IPS-18c (cell line): ENCODE results near the gene PITRM1.

ENCODE experiments used
- H3K4me3 ChIP-seq: 2 replicates; pipeline ENCODE4 v1.7.0; 2013; ENCODE audit warnings: low read depth, mild to moderate bottlenecking, low read length, moderate library complexity; ENCODE audit not compliant: insufficient read depth
- H3K9me3 ChIP-seq: one replicate; pipeline ENCODE4 v1.6.1; 2013; ENCODE audit warnings: mild to moderate bottlenecking, low read length, moderate library complexity; ENCODE audit not compliant: control insufficient read depth, insufficient read depth

The PITRM1 gene

DNA sequence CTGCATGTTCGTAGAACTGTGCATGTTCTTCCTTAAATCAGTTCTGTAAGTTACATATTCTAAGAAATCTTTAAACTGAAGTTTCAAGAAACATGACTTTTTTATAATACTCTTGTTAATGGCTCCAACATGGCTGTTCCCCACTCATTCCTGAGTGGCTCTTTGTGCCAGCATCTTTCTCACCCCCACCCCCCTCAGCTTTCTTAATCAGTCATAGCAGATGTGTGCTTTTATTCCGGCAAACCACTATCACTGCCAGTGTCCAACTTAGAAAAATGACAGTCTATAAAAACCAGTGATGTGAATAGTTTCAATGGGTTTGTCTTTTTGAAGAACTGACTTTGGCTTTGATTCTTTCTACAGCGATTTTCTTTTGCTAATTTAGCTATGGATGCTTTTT lies 37.6 kb downstream of the PITRM1 start:
- H3K9me3 ChIP-seq, result no peaks in the 10 kb centered on the region
- no peak overlapping the region for H3K4me3 ChIP-seq

GRCh38 chr10:3133948-3134347 lies 38.6 kb downstream of the PITRM1 start:
- H3K4me3 ChIP-seq, result no peak overlapping the region
- H3K9me3 ChIP-seq, result no peaks in the 10 kb centered on the region

DNA sequence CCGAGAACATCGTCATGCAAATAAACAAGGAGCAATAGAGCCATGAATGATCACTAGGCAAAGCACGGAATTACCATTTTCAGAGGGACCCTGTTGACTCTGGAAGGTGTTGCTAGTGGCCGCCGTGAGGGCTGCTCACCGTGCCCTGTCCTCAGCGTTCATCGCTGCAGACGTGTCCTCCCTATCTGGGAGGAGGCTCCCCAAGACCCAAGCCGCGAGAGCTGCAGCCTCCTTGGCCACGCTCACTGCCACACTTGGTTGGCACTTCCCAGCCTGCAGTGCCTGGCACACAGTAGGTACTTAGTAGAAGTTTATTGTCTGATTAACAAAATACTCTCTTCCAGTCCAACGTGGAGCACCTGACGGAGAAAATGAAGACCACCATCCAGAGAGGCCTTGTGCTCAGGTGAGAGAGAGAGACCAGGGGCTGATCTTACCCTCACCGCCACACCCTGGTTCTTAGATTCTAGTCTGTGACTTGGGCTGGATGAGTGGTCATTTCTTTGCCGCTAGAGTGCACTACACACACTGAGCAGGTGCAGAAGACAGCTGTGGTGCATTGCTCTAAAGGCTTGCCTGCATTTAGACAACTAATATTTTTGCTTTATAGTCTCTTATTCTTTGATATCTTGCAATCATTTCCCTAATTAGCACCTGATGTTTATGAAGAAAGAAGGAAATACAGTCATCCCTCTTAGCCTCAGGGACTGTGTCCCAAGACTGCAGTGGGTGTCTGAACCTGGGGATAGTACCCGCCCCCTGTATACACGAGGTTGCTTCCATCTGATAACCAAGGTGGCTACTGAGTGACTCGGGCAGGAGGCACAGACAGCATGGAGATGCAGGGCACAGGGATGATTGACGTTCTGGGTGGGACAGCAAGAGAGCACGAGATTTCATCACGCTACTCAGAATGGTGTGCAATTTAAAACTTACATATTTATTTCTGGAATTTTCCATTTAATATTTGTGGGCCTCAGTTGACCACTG lies 40.3 kb downstream of the PITRM1 start:
- Histone ChIP-seq H3K9me3 (no peaks in the 10 kb centered on the region), H3K4me3 (no peak overlapping the region)

DNA sequence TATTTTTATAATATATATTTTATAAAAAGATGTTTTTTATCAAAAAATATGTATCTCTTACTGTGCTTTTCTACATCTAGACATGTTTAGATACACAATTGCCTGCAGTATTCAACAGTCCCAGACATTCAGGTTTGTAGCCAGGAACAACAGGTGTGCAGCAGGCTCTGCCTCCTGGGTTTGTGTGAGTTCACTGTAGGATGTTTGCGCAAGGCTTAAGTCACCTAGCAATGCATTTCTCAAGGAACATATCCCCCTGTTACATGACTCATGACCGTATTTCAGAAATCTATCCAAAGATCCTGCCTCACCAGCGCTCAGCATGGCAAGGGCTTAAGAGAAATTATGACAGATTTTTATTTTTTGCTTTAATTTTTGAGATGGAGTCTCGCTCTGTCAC lies 41.5 kb downstream of the PITRM1 start:
- no peaks in the 10 kb centered on the region for H3K9me3 ChIP-seq
- no peak overlapping the region for H3K4me3 ChIP-seq

GRCh38 chr10:3129581-3130340 lies 42.8 kb downstream of the PITRM1 start:
- no peaks in the 10 kb centered on the region for H3K9me3 ChIP-seq
- H3K4me3 ChIP-seq, result no peak overlapping the region

DNA sequence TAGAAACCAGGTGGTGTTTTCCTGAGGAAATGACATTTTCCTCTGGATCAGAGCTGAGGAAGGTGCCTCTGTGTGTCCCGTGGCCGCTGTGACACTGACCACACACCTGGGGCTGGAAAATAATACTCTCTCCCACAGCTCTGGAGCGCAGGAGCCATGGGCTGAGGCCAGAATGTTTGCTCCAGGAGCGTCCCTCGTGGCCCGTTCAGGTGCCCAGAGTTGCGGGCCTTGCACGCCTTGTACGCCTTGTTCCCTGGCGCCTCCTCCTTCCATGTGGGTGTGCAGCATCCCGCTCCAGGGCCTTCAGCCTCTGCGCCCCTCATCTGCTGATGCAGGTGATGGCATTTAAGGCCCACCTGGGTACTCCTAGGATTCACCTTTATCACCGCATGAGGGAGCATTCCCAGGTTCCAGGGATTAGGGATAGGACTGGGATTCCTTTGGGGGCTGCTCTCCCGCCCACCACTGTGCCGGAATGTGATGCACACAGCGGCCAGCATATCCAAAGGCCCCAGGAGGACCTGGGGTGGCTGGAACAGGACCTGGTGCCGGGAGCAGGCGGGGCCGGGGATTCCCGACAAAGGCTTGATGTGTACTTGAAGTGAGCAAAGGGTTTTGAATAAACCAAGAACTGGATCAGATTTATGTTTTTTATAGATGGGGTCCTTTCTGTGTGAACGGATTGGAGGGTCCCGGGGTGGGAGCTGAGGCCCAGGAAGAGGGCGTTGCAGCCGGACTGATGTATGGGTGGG lies 44.0 kb downstream of the PITRM1 start:
- Histone ChIP-seq H3K9me3 (no peaks in the 10 kb centered on the region), H3K4me3 (no peak overlapping the region)

DNA sequence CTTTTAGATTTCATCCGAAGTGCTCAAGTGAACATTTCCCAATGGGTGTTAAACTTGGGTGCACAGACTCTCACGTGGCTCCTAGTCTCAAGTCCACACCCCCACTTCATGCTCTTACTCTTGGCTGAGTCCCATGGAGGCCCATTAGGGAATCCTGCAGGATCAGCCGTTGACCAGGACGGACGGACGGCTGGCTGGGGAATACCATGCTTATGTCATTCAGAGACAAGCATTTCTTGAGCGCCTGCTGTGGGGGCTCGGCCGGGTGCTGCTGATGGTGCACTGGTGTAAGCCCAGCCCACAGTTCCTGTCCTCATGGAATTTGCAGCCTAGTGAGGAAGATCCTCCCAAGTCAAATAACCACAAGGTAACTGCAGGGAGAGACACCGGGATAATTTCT lies 44.7 kb downstream of the PITRM1 start:
- H3K4me3 ChIP-seq, result no peak overlapping the region
- no peaks in the 10 kb centered on the region for H3K9me3 ChIP-seq

GRCh38 chr10:3126741-3127346 lies 45.7 kb downstream of the PITRM1 start:
- H3K9me3 ChIP-seq, result no peaks in the 10 kb centered on the region

DNA sequence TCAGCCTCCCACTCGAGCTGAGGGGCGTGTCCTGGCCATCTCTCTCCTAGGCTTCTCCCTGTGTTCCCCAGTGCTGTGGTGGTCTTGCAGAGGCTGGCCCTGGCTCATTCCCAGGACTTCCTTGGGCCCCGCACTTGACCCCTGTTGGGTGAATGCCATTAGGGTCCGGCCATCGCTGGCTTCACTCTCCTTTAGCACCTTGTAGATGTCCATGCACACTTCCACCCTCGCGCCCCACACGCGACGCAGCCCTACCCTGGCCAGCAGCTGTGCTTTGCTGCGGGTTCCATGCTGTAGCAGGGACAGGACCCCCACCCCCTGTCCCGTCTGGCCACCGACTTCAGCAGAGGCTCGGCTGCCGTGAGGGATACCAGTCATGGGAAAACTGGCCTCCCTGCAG lies 46.3 kb downstream of the PITRM1 start:
- Histone ChIP-seq H3K9me3 (no peaks in the 10 kb centered on the region), H3K4me3 (no peak overlapping the region)

More at GRCh38 chr10:3126741-3127346, 45.7 kb downstream of the PITRM1 start:
- no peak overlapping the region for H3K4me3 ChIP-seq

DNA sequence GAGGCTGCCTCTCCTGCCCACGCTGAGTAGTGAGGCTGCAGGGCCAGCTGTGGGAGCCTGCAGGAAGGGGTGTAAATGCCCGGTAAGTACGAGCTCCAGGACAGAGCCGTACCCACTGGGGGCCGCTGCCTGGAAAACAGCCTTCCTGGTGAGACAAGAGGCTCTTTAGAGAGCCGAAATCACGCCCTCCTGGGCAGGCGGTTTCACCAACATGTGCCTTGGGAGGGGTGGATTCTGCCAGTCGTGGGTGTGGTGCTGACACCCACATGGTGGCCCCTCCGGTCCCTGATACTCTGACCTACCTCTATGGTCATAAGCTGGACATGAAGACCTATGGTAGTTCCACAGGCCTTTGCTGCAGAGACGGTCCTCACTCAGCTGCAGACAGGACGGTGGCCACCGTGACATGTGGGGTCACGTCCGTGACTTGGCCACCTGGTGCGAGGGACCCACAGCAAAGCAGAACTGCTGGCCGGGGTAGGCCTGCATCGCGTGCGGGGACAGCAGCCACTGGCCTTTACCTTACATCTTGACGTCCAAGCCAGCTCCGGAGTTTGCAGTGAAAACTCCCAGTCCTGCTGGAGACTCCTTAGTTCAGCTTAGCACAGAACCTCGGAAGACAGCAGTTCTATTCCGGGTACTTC lies 46.9 kb downstream of the PITRM1 start:
- Histone ChIP-seq H3K9me3 (no peaks in the 10 kb centered on the region), H3K4me3 (no peak overlapping the region)

DNA sequence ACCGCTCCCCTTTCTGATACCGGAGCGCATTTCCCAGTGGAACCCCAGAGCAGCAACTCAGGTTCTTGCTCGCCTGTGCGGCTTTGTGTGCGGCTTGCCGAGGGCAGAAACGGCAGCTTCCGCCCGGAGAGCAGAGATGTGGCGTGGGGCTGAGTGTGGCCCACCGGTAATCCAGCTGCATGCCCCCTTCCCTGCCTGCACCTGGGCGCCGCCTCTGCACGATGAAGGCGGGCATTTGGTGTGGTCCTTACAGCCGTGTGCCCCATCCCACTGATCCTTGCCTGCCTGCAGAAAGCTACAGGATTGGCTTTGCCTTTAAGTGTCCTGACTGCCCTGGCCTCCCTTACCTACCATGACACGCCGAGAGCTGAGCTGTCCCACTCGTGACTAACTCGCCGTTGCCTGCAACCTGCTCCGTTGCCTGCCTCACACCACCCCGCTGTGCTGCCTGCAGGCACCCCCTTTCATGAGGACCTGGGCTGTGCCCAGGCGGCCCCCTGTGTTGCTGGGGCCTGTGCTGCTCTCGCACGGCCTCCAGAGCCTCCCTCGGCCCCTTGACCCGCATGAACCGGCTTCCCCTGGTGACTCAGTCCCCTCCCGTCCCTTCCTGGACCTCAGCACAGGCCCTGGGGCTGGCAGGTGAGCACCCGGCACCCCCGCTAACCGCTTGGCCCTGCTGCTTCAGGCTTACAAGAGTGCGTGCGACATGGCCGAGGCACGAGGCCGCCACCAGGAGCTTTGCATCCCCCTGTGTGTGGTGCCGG lies 48.0 kb downstream of the PITRM1 start:
- Histone ChIP-seq H3K4me3 (no peak overlapping the region), H3K9me3 (no peaks in the 10 kb centered on the region)

GRCh38 chr10:3123571-3124411 lies 48.8 kb downstream of the PITRM1 start:
- no peaks in the 10 kb centered on the region for H3K9me3 ChIP-seq
- no peak overlapping the region for H3K4me3 ChIP-seq

DNA sequence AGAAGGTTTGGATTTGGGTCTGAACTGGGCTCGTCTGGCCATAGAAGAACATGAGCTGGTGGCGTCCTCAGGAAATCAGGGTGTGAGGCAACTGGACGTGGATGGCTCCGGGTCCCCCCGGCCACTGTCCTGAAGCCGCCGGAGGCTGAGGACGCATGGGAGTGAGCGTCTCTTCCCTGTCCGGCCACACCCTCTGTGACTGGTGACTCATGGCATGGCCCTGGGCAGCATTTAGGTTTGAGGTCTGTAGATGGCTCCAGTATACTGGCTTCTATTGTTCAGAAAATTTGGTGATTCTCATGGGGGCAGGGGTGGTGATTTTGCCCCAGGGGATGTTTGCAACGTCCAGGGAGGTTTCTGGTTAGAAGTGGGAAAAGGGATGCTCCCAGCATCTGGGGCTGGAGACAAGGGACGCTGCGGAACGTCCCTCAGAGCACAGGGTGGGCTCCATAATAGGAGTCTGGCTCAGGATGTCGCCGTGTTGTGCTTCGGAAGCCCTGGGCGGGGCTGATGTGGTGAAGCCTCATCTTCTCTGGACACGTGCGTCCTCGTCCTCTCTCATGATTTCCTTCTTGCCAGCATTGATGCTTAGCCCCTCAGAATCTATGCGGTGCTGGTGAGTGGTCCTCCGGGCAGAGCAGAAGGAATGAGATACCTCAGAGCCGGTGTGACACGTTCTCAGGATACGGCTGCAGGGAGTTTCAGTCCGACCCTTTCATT lies 49.9 kb downstream of the PITRM1 start:
- no peak overlapping the region for H3K4me3 ChIP-seq
- no peaks in the 10 kb centered on the region for H3K9me3 ChIP-seq

- no peak overlapping the region for H3K4me3 ChIP-seq
These were observed 50.5 kb downstream of the PITRM1 start for GRCh38 chr10:3122034-3122433.

More at GRCh38 chr10:3122034-3122433, 50.5 kb downstream of the PITRM1 start:
- no peaks in the 10 kb centered on the region for H3K9me3 ChIP-seq
